ENCODE results near the gene DGUOK.

Gene DGUOK

GRCh38 chr2:74003494-74004211 is 77.0 kb downstream of the DGUOK start:
- Histone ChIP-seq H3K9me3 (ENCODE audit: control insufficient read depth, insufficient read depth, low read length) (no peaks in the 10 kb centered on the region), H3K4me1 (ENCODE audit: insufficient read depth, low read length) (peaks cover 36% of the 10 kb centered on the region), H3K36me3 (ENCODE audit: insufficient read depth, low read length) (no peaks in the 10 kb centered on the region), H3K9ac (ENCODE audit: low read depth, low read length) (peak overlapping the region; percentile 21; the same call in 1 of the 2 replicates)

DNA sequence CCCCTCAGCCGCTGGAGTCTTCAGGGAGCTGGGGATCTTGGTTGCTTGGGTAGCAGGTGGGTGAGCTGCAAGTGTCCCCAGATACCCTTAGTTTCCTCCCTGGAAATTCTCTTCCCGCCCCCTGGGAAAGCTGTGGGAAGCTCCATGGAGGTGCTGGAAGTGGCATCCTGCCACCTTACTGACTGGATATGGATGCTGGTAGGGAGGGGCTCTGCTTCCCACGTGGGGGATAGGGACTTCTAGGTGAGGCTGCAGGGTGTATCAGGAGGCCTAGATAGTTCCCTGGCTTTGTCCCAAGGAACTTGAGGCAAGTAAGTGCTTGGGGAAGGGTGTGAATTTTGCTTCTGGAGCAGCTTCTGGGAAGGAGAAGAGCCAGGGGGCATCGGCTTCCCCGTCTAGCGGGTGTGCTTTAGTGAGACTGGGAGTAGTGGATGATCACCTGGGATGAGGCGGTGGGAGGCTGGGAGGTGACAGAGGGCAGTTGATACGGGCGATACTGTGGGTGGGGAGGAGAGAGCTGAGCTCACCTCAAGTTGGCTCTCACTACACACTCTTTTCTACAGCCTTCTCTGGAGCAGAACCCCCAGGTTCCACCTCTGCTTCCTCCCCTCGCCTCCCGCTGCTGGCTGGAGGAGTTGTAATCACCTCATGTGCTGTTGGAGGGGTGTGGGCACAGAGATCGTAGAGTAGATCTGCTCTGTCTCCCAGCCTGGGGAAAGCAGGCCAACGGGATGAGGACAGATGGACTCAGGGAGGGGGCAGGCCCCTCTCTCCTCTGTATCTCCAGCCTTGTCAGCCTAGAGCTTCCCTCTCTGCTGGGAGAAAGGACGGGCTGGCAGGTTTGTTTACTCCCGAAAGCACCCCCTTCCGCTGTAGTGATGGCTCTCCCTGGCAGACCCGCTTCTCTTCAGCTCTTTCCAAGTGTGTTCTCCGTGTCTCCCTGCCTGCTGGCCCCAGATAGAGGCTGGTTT is 77.8 kb downstream of the DGUOK start:
- H3K4me1 ChIP-seq (ENCODE audit: insufficient read depth, low read length) = peaks cover 40% of the 10 kb centered on the region
- H3K9me3 ChIP-seq (ENCODE audit: control insufficient read depth, insufficient read depth, low read length) = no peaks in the 10 kb centered on the region
- 0 out of 2 replicates have a peak overlapping the region, but pooled peaks have one; percentile 21 for H3K9ac ChIP-seq (ENCODE audit: low read depth, low read length)
- no peaks in the 10 kb centered on the region for H3K36me3 ChIP-seq (ENCODE audit: insufficient read depth, low read length)

DNA sequence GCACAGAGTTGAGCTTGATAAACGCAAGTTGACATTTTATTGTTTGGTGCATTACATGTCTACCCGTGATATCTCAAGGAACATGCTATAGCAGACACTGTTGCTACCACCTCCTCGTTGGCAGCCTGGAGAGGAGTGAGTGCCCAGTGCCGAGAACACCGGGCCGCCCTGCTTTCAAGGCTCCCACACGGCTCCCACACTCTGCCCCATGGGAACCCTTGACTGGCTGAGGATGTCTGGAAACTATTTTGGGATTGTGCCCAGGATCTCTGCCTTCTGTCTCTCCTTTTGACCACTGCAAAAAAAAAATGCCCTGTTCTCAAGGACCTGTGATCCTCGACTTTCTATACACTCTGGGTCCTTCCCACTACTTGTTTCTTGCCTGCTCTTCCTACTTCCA is 79.1 kb downstream of the DGUOK start:
- no peaks in the 10 kb centered on the region for H3K36me3 ChIP-seq (ENCODE audit: insufficient read depth, low read length)
- no peak overlapping the region for H3K9ac ChIP-seq (ENCODE audit: low read depth, low read length)
- peaks cover 40% of the 10 kb centered on the region for H3K4me1 ChIP-seq (ENCODE audit: insufficient read depth, low read length)
- H3K9me3 ChIP-seq (ENCODE audit: control insufficient read depth, insufficient read depth, low read length) = no peaks in the 10 kb centered on the region

GRCh38 chr2:74006459-74006858 is 79.8 kb downstream of the DGUOK start:
- no peak overlapping the region for H3K9ac ChIP-seq (ENCODE audit: low read depth, low read length)
- H3K36me3 ChIP-seq (ENCODE audit: insufficient read depth, low read length) = no peaks in the 10 kb centered on the region
- peaks cover 39% of the 10 kb centered on the region for H3K4me1 ChIP-seq (ENCODE audit: insufficient read depth, low read length)
- no peaks in the 10 kb centered on the region for H3K9me3 ChIP-seq (ENCODE audit: control insufficient read depth, insufficient read depth, low read length)

DNA sequence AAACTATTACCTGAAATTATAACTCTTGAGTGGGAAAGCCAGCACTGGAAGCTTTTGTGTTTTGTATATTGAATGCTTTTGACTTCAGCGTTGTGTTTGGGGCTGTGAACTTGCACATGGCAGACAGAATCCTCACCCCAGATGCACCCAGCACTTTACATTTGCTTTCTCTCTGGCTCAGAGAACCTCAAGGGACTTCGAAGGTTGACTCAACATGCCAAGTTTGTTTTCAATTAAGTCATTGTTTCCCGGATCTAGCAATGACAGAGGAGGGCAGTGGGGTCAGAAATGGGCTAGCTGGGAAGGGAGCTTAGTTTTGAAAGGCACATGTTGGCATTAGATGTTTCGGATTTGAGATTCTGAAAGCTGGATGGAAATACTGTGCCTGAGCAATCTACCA is 80.4 kb downstream of the DGUOK start:
- H3K9me3 ChIP-seq (ENCODE audit: control insufficient read depth, insufficient read depth, low read length) = no peaks in the 10 kb centered on the region
- no peaks in the 10 kb centered on the region for H3K36me3 ChIP-seq (ENCODE audit: insufficient read depth, low read length)
- H3K4me1 ChIP-seq (ENCODE audit: insufficient read depth, low read length) = peaks cover 35% of the 10 kb centered on the region
- no peak overlapping the region for H3K9ac ChIP-seq (ENCODE audit: low read depth, low read length)

- Histone ChIP-seq H3K36me3 (ENCODE audit: insufficient read depth, low read length) (no peaks in the 10 kb centered on the region), H3K9me3 (ENCODE audit: control insufficient read depth, insufficient read depth, low read length) (no peaks in the 10 kb centered on the region), H3K9ac (ENCODE audit: low read depth, low read length) (no peak overlapping the region), H3K4me1 (ENCODE audit: insufficient read depth, low read length) (peaks cover 35% of the 10 kb centered on the region)
Measured at GRCh38 chr2:74007711-74008110, 81.0 kb downstream of the DGUOK start.
